Aorta (tissue), 5 donors: ENCODE data around the gene PPP2R5C. TPM values are rescaled to one million over a fixed set of nuclear protein-coding genes. Genes with fewer than 3 reads are reported as not detected.

ENCODE experiments used
- ATAC-seq: fragments of 200-7000 bp; cut with Tn5 transposase; one replicate; pipeline ENCODE4 v1.9.1; 2022; ENCODE audit warnings: moderate library complexity; ENCODE audit not compliant: low FRiP score
- DNase-seq, 2 donors: peaks; one replicate each; pipeline ENCODE4 v3.0.0-alpha.2; 2020
- H3K27ac ChIP-seq, 2 donors: one replicate each; pipeline ENCODE4 v1.5.1; 2013; ENCODE audit warnings: low read length in 2 of 2, mild to moderate bottlenecking in 2 of 2, moderate library complexity in 2 of 2, control low read depth in 1 of 2, inconsistent platforms in 1 of 2, low read depth in 1 of 2
- H3K27me3 ChIP-seq, 2 donors: one replicate each; pipeline ENCODE4 v1.6.1; 2013; ENCODE audit warnings: control low read depth in 1 of 2, low read length in 1 of 2, mild to moderate bottlenecking in 1 of 2, moderate library complexity in 1 of 2; ENCODE audit not compliant: insufficient read depth in 2 of 2, control insufficient read depth in 1 of 2
- H3K36me3 ChIP-seq, 2 donors: one replicate each; pipeline ENCODE4 v1.6.1; 2013; ENCODE audit warnings: control low read depth in 1 of 2, low read length in 1 of 2, mild to moderate bottlenecking in 1 of 2; ENCODE audit not compliant: insufficient read depth in 2 of 2, control insufficient read depth in 1 of 2
- H3K4me1 ChIP-seq, 2 donors: one replicate each; pipeline ENCODE4 v1.6.1; 2013; ENCODE audit warnings: low read length in 2 of 2, control low read depth in 1 of 2, mild to moderate bottlenecking in 1 of 2, moderate library complexity in 1 of 2; ENCODE audit not compliant: insufficient read depth in 2 of 2, control insufficient read depth in 1 of 2
- H3K4me3 ChIP-seq, 2 donors: one replicate each; pipeline ENCODE4 v1.5.1; 2013; ENCODE audit warnings: low read length in 2 of 2, control low read depth in 1 of 2, mild to moderate bottlenecking in 1 of 2
- H3K9me3 ChIP-seq: one replicate; pipeline ENCODE4 v1.6.1; 2013; ENCODE audit warnings: mild to moderate bottlenecking, low read length; ENCODE audit not compliant: control insufficient read depth
- WGBS, 2 donors: extraction: QIAGEN DNeasy Blood & Tissue Kit; methylation state at CpG; one replicate each; pipeline ENCODE4 v1.1.7; 2013; 5-methylcytosine and 5-hydroxymethylcytosine counted together
- intact Hi-C, 2 donors: fragments of 100-400 bp; cut with DNase I; formaldehyde crosslinking; loops; one replicate each; pipeline versions ENCODE4 v1.14.2 to v1.15.0; 2022
- polyA plus RNA-seq, 2 donors: library from polyadenylated mRNA; stranded (reverse); fragments of 200-250 nt; gene quantifications; one replicate each; pipeline ENCODE4 v1.2.3, GENCODE V29; 2013
- total RNA-seq, 2 donors: library from RNA; stranded (reverse); fragmentation: NEBNext Ultra II Directional; extraction: Animal tissue kit (Norgen Biotek cat#: 25700); gene quantifications; one replicate each; pipeline ENCODE4 v1.2.1, GENCODE V29; 2021
- donor health status: healthy with polysubstance abuse.
- donor health status: Bipolar disorder and iron deficiency.
- donor health status: DM: no; HTN: no; CAD: no.
- donor health status: DM: no; HTN: no; CAD: no.
- donor health status: DM: yes; HTN: yes; CAD: no.

PPP2R5C gene
- total and polyA plus RNA-seq, 4 donors, result 64.0 to 155 (median 115) TPM

DNA sequence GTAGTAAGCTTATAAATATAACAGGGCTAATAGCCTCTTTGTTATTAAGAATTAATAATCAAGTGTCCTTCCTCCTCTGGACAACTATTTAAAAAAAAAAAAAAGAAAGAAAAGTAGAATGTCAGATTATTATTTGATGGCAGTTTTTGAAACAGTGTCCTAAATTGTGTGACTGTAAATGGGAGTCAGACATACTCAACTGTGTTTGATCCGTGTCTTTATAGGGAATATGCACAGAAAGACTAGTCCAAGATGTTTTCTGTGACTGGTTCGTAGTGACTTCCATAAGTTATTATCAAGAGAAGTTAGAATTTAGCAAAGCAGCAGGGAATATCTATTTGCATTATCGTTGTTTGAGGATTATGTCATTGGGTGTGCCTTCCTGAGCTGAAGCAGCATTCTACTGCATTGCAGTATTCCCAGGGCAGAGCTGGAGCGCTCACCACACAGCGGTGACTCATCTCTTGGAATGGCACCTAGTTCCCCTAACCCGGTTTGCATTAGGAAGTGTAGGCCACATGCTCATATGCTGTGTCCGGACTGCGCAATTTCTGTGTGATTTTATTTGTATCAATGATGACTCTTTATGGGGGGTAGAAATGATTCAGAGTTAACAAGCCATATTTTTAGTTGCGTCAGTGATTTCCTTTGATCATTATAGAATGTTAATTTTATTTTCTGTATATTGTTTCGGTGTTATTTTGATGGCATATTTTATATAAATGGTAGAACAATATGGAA, 210.8 kb downstream of the PPP2R5C start:
- Histone ChIP-seq H3K27me3 (no peaks in the 10 kb centered on the region), H3K4me3 (no peak overlapping the region), H3K36me3 (peaks cover 0 to 3% of the 10 kb centered on the region in 2 donors), H3K27ac (no peak overlapping the region), H3K9me3 (no peaks in the 10 kb centered on the region), H3K4me1 (peaks cover 0 to 3% of the 10 kb centered on the region in 2 donors)
- 12 to 13% methylated on average over 10 of the region's 10 CpGs for WGBS, 2 donors
- peak; percentile 95 for ATAC-seq
- intact Hi-C loops, result no loop called here
- DNase-seq, result peak; percentile 89 to 90

DNA sequence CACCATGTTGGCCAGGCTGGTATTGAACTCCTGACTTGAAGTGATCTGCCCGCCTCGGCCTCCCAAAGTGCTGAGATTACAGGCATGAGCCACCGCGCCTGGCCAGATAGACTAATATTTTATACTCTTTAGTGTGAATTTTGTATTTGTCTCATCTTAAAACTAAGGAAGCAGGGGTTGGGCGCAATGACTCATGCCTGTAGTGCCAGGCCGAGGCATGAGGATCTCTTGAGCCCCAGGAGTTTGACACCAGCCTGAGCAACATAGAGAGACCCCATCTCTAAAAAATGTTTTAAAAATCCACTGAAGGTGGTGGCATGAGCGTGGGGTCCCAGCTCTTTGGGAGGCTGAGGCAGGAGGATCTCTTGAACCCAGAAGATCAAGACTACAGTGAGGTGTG, 211.8 kb downstream of the PPP2R5C start:
- WGBS, 2 donors, result 80 to 86% methylated on average over 7 of the region's 7 CpGs
- peaks cover 0 to 3% of the 10 kb centered on the region in 2 donors for H3K36me3 ChIP-seq
- DNase-seq (no peak), ATAC-seq (no peak)
- H3K27ac ChIP-seq, result no peak overlapping the region
- intact Hi-C loops, result no loop called here
- no peaks in the 10 kb centered on the region for H3K27me3 ChIP-seq
- no peak overlapping the region for H3K4me3 ChIP-seq
- H3K9me3 ChIP-seq, result no peaks in the 10 kb centered on the region
- H3K4me1 ChIP-seq, result peaks cover 0 to 3% of the 10 kb centered on the region in 2 donors

GRCh38 chr14:101975231-101975630, 213.7 kb downstream of the PPP2R5C start:
- Histone ChIP-seq H3K27me3 (no peaks in the 10 kb centered on the region), H3K4me1 (peaks cover 0 to 3% of the 10 kb centered on the region in 2 donors), H3K9me3 (no peaks in the 10 kb centered on the region), H3K36me3 (peaks cover 0 to 1% of the 10 kb centered on the region in 2 donors), H3K4me3 (no peak overlapping the region), H3K27ac (no peak overlapping the region)
- WGBS, 2 donors, result 81% methylated on average over 7 of the region's 7 CpGs
- DNase-seq, result no peak
- ATAC-seq, result no peak
- intact Hi-C loops, result no loop called here

Other genes starting within 250 kb of the PPP2R5C start
- 1 to 10 TPM; 3.9 to 5.8 TPM for gene DIO3, start 200.2 kb upstream of the PPP2R5C start, total RNA-seq
- gene DIO3, start 200.2 kb upstream of the PPP2R5C start, polyA plus RNA-seq, result under 1 TPM; 0.05 to 0.13 TPM
- 100 to 1,000 TPM; 451 to 481 TPM for gene DYNC1H1, start 202.9 kb downstream of the PPP2R5C start, total RNA-seq
- gene DYNC1H1, start 202.9 kb downstream of the PPP2R5C start, polyA plus RNA-seq, result 100 to 1,000 TPM in 1 of 2 donors, 10 to 100 TPM in 1; 26.5 to 151 TPM